GM12878 (cell line): ENCODE data around the gene SPTBN2. TPM values are rescaled to one million over a fixed set of nuclear protein-coding genes. Genes with fewer than 3 reads are reported as not detected.

Source experiments
- ASH2L ChIP-seq: fragments of 300-600, 200-600 bp; sonication (generic); IDR thresholded peaks from 2 replicates; pipeline ENCODE4 v1.6.1; 2017; ENCODE audit warnings: low read depth, mild to moderate bottlenecking, borderline replicate concordance
- CEBPB ChIP-seq, 2 experiments: fragments of 150-350 bp in 1 of 2; IDR thresholded peaks; 2 replicates each; pipeline ENCODE4 v1.6.1; 2012 to 2014; ENCODE audit warnings: low read depth in 2 of 2, low read length in 2 of 2, borderline replicate concordance in 1 of 2, inconsistent platforms in 1 of 2
- EZH2 ChIP-seq: IDR thresholded peaks from 2 replicates; pipeline ENCODE4 v1.6.1; 2012; ENCODE audit warnings: low read depth, mild to moderate bottlenecking, control low read depth, inconsistent platforms, low read length, borderline replicate concordance; ENCODE audit not compliant: control insufficient read depth
- GATAD2B ChIP-seq: fragments of 450-650 bp; conservative IDR thresholded peaks from 2 replicates; pipeline ENCODE4 v1.6.1; 2017; ENCODE audit warnings: low read depth, mild to moderate bottlenecking, moderate library complexity
- KDM1A ChIP-seq: fragments of 200-600 bp; sonication (generic); IDR thresholded peaks from 2 replicates; pipeline ENCODE4 v1.6.1; 2016; ENCODE audit warnings: borderline replicate concordance
- PBX3 ChIP-seq: IDR thresholded peaks from 2 replicates; pipeline ENCODE4 v1.6.1; 2011; ENCODE audit warnings: mild to moderate bottlenecking, low read depth, low read length, moderate library complexity; ENCODE audit not compliant: insufficient replicate concordance
- PML ChIP-seq: IDR thresholded peaks from 2 replicates; pipeline ENCODE4 v1.6.1; 2012; ENCODE audit warnings: low read length, inconsistent platforms
- RCOR1 ChIP-seq: conservative IDR thresholded peaks from 2 replicates; pipeline ENCODE4 v1.6.1; 2012; ENCODE audit warnings: low read depth, low read length, improper control_type of control experiment
- RELA ChIP-seq: fragments of 450-650 bp; IDR thresholded peaks from 2 replicates; pipeline ENCODE4 v1.8.0; 2014; ENCODE audit warnings: borderline replicate concordance; ENCODE audit not compliant: partially characterized antibody
- RFX5 ChIP-seq: IDR thresholded peaks from 2 replicates; pipeline ENCODE4 v1.6.1; 2011; ENCODE audit warnings: low read depth, low read length, improper control_type of control experiment
- SUPT20H ChIP-seq: IDR thresholded peaks from 2 replicates; pipeline ENCODE4 v1.6.1; 2011; ENCODE audit warnings: low read depth, mild to moderate bottlenecking, low read length, moderate library complexity, borderline replicate concordance; ENCODE audit not compliant: control insufficient read depth
- TAF1 ChIP-seq: IDR thresholded peaks from 2 replicates; pipeline ENCODE4 v1.6.1; 2011; ENCODE audit warnings: mild to moderate bottlenecking, low read depth, low read length, borderline replicate concordance
- TARDBP ChIP-seq: IDR thresholded peaks from 2 replicates; pipeline ENCODE4 v1.6.1; 2016; ENCODE audit warnings: borderline replicate concordance
- WRNIP1 ChIP-seq: IDR thresholded peaks from 2 replicates; pipeline ENCODE4 v1.6.1; 2011; ENCODE audit warnings: low read depth, low read length, improper control_type of control experiment, borderline replicate concordance
- ZBED1 ChIP-seq: IDR thresholded peaks from 2 replicates; pipeline ENCODE4 v1.6.1; 2016; ENCODE audit warnings: borderline replicate concordance
- ZNF207 ChIP-seq: fragments of 450-650 bp; IDR thresholded peaks from 2 replicates; pipeline ENCODE4 v1.6.1; 2014; ENCODE audit warnings: antibody characterized with exemption, mild to moderate bottlenecking, borderline replicate concordance
- ZSCAN29 ChIP-seq: fragments of 450-650 bp; IDR thresholded peaks from 2 replicates; pipeline ENCODE4 v1.6.1; 2017; ENCODE audit warnings: mild to moderate bottlenecking, moderate library complexity
- polyA plus RNA-seq, 11 experiments: library from polyadenylated mRNA; depleted of rRNA in 4 of 11; unstranded in 6 of 11; stranded (reverse) in 5 of 11; fragments of >200 nt; fragmentation: Nextera tagmentation in 4 of 11; fragmentation: Illumina TruSeq in 1 of 11; extraction: Ambion mirVana in 4 of 11; extraction: Trizol in 1 of 11; gene quantifications; 1 replicate in 1 of 11; 2 replicates in 10 of 11; pipeline versions ENCODE4 v1.2.1 to v1.2.3, GENCODE V29; 2011 to 2016; ENCODE audit warnings: inconsistent platforms in 2 of 11, missing spikeins in 2 of 11, low read depth in 1 of 11
- total RNA-seq, 4 experiments: library from RNA; depleted of rRNA in 3 of 4; stranded (reverse); fragments of >200 nt in 3 of 4; fragmentation: Illumina TruSeq in 1 of 4; extraction: Trizol in 1 of 4; gene quantifications; 2 replicates each; pipeline versions ENCODE4 v1.2.1 to v1.2.3, GENCODE V29; 2013 to 2021
- TF ChIP-seq, protein P1 (sequence below): fragments of 450-650 bp; formaldehyde crosslinking; IDR thresholded peaks from 2 replicates; pipeline ENCODE4 v1.5.0; 2022; ENCODE audit warnings: mild to moderate bottlenecking, missing genetic modification characterization
- TF ChIP-seq, protein P2 (sequence below): fragments of 450-650 bp; IDR thresholded peaks from 2 replicates; pipeline ENCODE4 v1.6.1; 2016; ENCODE audit warnings: mild to moderate bottlenecking
- TF ChIP-seq, protein P3 (sequence below): IDR thresholded peaks from 2 replicates; pipeline ENCODE4 v1.6.1; 2011; ENCODE audit warnings: borderline replicate concordance, low read depth, mild to moderate bottlenecking, moderate library complexity, low read length; ENCODE audit not compliant: insufficient read depth, poor library complexity, severe bottlenecking

The SPTBN2 gene
- total and polyA plus RNA-seq, 10 of the 15 experiments (the other 5 are each of a cell fraction or from before 2014, with no cell fraction given): 0.38 to 1.0 (median 0.69) TPM; not detected in 5

DNA sequence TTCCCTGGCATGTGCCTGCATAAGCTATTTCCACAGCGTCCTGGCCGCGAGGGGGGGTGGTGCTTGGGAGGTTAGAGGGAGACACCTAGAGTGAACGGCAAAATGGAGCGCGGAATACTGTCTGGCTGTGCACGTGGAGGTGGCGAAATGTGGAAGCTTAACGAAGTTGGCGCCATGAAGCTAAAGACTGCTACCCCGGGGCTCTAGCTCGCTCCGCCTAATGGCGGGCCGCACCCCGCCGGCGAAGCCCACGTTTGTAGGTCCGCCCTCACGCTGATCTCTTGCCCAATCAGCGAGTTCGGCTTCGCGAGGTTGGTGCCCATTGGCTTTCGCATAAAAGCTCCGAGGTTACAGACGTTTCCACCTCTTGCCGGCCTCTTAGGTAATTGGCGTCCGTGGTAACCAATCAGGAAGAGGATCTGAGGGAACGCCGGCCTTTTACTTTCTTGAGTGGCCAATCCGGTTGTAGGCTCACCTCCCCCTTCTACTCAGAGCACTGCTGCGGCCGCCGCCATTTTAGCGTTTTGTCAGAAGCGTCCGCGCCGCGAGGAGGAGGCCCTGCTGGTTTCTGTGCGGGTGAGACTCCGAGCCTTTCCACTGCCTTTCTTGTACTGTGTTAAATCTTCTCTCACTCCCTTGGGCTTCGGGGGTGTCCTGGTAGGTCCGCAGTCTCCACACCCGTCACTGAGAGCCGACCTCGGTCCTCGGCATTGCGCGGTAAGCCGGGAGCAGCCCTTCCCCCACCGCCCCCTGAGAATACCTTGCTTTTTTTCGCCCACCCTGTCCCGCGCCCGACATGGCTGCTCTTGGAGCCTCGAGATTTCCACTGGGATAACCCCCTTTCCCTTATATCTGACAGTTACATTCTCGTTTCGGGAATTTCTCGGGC, 90.6 kb downstream of the SPTBN2 start, which contains the start of gene RBM4 (continued):
- TF ChIP-seq, protein P1, sequence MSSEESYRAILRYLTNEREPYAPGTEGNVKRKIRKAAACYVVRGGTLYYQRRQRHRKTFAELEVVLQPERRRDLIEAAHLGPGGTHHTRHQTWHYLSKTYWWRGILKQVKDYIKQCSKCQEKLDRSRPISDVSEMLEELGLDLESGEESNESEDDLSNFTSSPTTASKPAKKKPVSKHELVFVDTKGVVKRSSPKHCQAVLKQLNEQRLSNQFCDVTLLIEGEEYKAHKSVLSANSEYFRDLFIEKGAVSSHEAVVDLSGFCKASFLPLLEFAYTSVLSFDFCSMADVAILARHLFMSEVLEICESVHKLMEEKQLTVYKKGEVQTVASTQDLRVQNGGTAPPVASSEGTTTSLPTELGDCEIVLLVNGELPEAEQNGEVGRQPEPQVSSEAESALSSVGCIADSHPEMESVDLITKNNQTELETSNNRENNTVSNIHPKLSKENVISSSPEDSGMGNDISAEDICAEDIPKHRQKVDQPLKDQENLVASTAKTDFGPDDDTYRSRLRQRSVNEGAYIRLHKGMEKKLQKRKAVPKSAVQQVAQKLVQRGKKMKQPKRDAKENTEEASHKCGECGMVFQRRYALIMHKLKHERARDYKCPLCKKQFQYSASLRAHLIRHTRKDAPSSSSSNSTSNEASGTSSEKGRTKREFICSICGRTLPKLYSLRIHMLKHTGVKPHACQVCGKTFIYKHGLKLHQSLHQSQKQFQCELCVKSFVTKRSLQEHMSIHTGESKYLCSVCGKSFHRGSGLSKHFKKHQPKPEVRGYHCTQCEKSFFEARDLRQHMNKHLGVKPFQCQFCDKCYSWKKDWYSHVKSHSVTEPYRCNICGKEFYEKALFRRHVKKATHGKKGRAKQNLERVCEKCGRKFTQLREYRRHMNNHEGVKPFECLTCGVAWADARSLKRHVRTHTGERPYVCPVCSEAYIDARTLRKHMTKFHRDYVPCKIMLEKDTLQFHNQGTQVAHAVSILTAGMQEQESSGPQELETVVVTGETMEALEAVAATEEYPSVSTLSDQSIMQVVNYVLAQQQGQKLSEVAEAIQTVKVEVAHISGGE (CRISPR knock-in tag): no peak
- TF ChIP-seq RELA (peak; percentile 13), TARDBP (no peak), RCOR1 (0 out of 2 replicates have a peak, but pooled peaks have one; percentile 11), PML (peak; percentile 94), KDM1A (no peak), ASH2L (no peak), ZNF207 (no peak; the same call in 1 of the 2 replicates), EZH2 (no peak), CEBPB (IDR thresholded peaks at IDR 0.05; ENCODE audit: borderline replicate concordance in 1 of 2, low read depth in 2 of 2, low read length in 2 of 2) (no peak), WRNIP1 (no peak), GATAD2B (0 out of 2 replicates have a peak, but pooled peaks have one; percentile 49), SUPT20H (no peak), ZBED1 (no peak; the same call in 1 of the 2 replicates), TAF1 (peak; percentile 88), ZSCAN29 (no peak), PBX3 (peak; percentile 97), RFX5 (peak; percentile 38; the same call in 1 of the 2 replicates)
- TF ChIP-seq, protein P2, sequence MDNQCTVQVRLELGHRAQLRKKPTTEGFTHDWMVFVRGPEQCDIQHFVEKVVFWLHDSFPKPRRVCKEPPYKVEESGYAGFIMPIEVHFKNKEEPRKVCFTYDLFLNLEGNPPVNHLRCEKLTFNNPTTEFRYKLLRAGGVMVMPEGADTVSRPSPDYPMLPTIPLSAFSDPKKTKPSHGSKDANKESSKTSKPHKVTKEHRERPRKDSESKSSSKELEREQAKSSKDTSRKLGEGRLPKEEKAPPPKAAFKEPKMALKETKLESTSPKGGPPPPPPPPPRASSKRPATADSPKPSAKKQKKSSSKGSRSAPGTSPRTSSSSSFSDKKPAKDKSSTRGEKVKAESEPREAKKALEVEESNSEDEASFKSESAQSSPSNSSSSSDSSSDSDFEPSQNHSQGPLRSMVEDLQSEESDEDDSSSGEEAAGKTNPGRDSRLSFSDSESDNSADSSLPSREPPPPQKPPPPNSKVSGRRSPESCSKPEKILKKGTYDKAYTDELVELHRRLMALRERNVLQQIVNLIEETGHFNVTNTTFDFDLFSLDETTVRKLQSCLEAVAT: peak; percentile 82
- TF ChIP-seq, protein P3, sequence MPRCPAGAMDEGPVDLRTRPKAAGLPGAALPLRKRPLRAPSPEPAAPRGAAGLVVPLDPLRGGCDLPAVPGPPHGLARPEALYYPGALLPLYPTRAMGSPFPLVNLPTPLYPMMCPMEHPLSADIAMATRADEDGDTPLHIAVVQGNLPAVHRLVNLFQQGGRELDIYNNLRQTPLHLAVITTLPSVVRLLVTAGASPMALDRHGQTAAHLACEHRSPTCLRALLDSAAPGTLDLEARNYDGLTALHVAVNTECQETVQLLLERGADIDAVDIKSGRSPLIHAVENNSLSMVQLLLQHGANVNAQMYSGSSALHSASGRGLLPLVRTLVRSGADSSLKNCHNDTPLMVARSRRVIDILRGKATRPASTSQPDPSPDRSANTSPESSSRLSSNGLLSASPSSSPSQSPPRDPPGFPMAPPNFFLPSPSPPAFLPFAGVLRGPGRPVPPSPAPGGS: peak; percentile 86
